ENCODE measurements around the gene RTL3. TPM values are rescaled to one million over a fixed set of nuclear protein-coding genes. Genes with fewer than 3 reads are reported as not detected.

Gene RTL3
- total and polyA plus RNA-seq, 2 experiments from 2014 or later: not detected

GRCh38 chrX:78618987-78619386 is 40.1 kb downstream of the RTL3 start:
- Histone ChIP-seq H3K27ac (no peak overlapping the region), H3K36me3 (no peaks in the 10 kb centered on the region), H3K4me3 (no peak overlapping the region), H3K9me3 (ENCODE audit: low read depth) (no peaks in the 10 kb centered on the region), H3K4me1 (ENCODE audit: low read depth) (no peaks in the 10 kb centered on the region), H3K27me3 (no peaks in the 10 kb centered on the region)
- DNase-seq (ENCODE audit: low read depth in 1 of 2, low spot score in 1 of 2): no peak
- no peak for TF ChIP-seq CTCF (IDR thresholded peaks at IDR 0.05; ENCODE audit: low read depth, low read length)

- no peaks in the 10 kb centered on the region for H3K9me3 ChIP-seq (ENCODE audit: low read depth)
- no peaks in the 10 kb centered on the region for H3K36me3 ChIP-seq
- no peaks in the 10 kb centered on the region for H3K27me3 ChIP-seq
- H3K4me3 ChIP-seq: no peak overlapping the region
- no peaks in the 10 kb centered on the region for H3K4me1 ChIP-seq (ENCODE audit: low read depth)
- TF ChIP-seq CTCF (IDR thresholded peaks at IDR 0.05; ENCODE audit: low read depth, low read length): no peak
- no peak for DNase-seq (ENCODE audit: low read depth in 1 of 2, low spot score in 1 of 2)
- no peak overlapping the region for H3K27ac ChIP-seq
Observed at GRCh38 chrX:78614264-78614663, 44.9 kb downstream of the RTL3 start.

Other genes starting within 250 kb of the RTL3 start
- 0.77 and 0.85 TPM in 2 replicates for gene LPAR4, start 88.4 kb upstream of the RTL3 start, total RNA-seq
- gene LPAR4, start 88.4 kb upstream of the RTL3 start, polyA plus RNA-seq: 1.5 TPM in 1 of 2 replicates, not detected in the other

All from cardiac muscle cell (in vitro differentiated cells and primary cell).